Measurements from ENCODE around the gene CD81. TPM values are rescaled to one million over a fixed set of nuclear protein-coding genes. Genes with fewer than 3 reads are reported as not detected.

The CD81 gene
- total RNA-seq, 4 donors from 2014 or later = 110 to 265 (median 125) TPM

DNA sequence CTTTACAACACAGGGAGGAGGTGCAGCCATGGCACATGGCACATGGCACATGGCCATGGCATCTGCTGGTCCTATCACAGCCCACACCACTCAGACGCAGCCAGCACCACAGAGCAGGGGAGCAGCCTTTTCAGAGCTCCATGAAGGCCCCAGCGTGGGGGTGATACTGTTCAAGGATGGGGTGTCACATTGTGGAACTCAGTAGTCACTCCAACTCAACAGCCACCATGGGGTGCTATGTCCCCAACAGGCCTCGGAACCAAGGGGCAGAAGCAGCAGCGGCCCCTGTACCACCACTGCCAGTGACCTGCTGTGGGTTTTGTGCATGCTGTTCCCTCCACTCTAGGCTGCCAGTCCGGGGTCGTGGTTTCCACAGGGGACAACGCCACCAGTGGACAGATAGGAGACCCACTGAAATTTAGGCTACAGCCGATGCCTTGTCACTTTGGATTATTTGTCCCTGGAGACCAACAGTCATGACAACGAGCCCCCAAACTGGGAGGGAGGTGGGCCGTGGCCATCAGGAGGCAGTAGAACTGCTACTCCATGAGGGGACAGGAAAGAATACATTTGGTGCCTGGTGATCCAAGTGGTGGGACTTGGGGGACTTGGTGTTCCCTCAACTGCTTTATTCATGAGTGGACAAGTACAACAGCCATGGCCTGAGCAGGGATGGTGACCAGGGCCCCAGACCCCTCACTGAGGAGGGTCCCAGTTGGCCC lies 30.4 kb upstream of the CD81 start:
- intact Hi-C loops (cut with DNase I) = no loop called here
- Histone ChIP-seq H3K36me3 (no peaks in the 10 kb centered on the region), H3K4me3 (no peak overlapping the region), H3K27me3 (peaks cover 0 to 25% (median 0%) of the 10 kb centered on the region in 4 donors), H3K4me1 (no peaks in the 10 kb centered on the region), H3K9me3 (peaks cover 0 to 25% (median 12%) of the 10 kb centered on the region in 3 donors), H3K27ac (no peak overlapping the region)
- WGBS, 2 donors = 84% methylated on average over 4 of the region's 10 CpGs; no CpG with 5 or more reads in 1 of the 2 donors
- no peak for DNase-seq
- TF ChIP-seq POLR2A (IDR thresholded peaks at IDR 0.05) = no peak
- TF ChIP-seq, protein P1, sequence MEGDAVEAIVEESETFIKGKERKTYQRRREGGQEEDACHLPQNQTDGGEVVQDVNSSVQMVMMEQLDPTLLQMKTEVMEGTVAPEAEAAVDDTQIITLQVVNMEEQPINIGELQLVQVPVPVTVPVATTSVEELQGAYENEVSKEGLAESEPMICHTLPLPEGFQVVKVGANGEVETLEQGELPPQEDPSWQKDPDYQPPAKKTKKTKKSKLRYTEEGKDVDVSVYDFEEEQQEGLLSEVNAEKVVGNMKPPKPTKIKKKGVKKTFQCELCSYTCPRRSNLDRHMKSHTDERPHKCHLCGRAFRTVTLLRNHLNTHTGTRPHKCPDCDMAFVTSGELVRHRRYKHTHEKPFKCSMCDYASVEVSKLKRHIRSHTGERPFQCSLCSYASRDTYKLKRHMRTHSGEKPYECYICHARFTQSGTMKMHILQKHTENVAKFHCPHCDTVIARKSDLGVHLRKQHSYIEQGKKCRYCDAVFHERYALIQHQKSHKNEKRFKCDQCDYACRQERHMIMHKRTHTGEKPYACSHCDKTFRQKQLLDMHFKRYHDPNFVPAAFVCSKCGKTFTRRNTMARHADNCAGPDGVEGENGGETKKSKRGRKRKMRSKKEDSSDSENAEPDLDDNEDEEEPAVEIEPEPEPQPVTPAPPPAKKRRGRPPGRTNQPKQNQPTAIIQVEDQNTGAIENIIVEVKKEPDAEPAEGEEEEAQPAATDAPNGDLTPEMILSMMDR (IDR thresholded peaks at IDR 0.05) = no peak

DNA sequence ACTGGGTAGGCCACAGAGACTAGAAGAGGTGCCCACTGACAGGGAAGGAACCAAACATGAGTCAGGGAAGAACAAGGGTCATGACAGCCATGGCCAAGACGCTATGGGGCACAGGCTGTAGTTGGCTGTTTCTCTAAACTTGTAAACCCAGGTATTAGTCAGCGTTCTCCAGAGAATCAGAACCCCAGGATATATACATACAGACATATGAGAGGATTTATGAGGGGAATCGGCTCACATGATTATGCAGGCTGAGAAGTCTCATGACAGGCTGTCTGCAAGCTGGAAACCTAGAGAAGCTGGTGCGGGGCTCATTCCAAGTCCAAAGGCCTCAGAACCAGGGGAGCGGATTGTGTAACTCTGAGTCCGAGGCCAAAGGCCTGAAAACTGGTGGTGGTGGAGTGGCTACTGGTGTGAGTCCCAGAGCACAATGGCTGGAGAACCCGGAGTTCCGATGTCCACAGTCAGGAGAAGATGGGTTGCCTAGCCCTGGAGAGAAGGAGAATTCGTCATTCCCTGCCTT lies 29.7 kb upstream of the CD81 start:
- Histone ChIP-seq H3K27ac (no peak overlapping the region), H3K36me3 (no peaks in the 10 kb centered on the region), H3K27me3 (peaks cover 0 to 29% (median 0%) of the 10 kb centered on the region in 4 donors), H3K4me1 (no peaks in the 10 kb centered on the region), H3K9me3 (peaks cover 0 to 25% (median 12%) of the 10 kb centered on the region in 3 donors), H3K4me3 (no peak overlapping the region)
- DNase-seq = no peak
- 77 to 78% methylated on average over 9 of the region's 9 CpGs for WGBS, 2 donors
- intact Hi-C loops (cut with DNase I) = no loop called here
- TF ChIP-seq POLR2A (IDR thresholded peaks at IDR 0.05) = no peak
- TF ChIP-seq, protein P1 (IDR thresholded peaks at IDR 0.05) = no peak

DNA sequence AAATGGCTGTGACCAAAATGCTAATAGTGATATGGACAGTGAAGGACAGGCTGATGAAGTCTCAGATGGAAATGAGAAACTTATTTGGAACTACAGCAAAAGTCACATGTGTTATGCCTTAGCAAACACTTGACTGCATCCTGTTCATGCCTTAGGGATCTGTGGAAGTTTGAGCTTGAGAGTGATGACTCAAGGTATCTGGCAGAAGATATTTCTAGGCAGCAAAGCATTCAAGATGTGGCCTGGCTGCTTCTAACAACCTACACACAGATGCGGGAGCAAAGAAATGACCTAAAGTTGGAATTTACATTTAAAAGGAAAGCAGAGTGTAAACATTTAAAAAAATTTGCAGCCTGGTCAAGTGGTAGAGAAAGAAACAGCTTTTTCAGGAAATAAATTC lies 28.1 kb upstream of the CD81 start:
- Histone ChIP-seq H3K4me3 (no peak overlapping the region), H3K27ac (no peak overlapping the region), H3K9me3 (peaks cover 0 to 25% (median 12%) of the 10 kb centered on the region in 3 donors), H3K27me3 (peaks cover 0 to 36% (median 0%) of the 10 kb centered on the region in 4 donors), H3K4me1 (no peaks in the 10 kb centered on the region), H3K36me3 (no peaks in the 10 kb centered on the region)
- intact Hi-C loops (cut with DNase I) = no loop called here
- TF ChIP-seq POLR2A (IDR thresholded peaks at IDR 0.05) = no peak
- TF ChIP-seq, protein P1 (IDR thresholded peaks at IDR 0.05) = no peak
- 69 to 83% methylated on average over 1 of the region's 1 CpG for WGBS, 2 donors
- DNase-seq = no peak

DNA sequence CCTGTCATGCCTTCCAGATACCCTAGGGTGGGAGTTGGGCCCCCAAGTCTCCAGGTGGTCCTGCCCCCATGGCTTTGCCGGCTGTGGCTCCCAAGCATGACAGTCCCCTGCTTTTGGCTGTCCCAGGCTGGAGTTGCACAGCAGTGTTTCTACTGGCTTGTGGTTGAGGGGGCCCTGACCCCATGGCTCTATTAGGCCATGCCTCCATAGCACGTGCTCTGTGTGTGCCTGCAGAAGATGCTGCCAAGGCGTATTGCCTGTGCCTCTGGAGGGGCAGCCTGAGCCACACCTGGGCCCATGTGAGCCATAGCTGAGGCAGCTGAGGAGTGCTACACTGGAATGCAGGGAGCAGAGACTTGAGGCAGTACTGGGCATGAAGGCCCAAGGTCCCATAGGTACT lies 25.4 kb upstream of the CD81 start:
- H3K4me1 ChIP-seq = no peaks in the 10 kb centered on the region
- no peak overlapping the region for H3K4me3 ChIP-seq
- TF ChIP-seq, protein P1 (IDR thresholded peaks at IDR 0.05) = no peak
- no peak for TF ChIP-seq POLR2A (IDR thresholded peaks at IDR 0.05)
- 84 to 100% methylated on average over 1 to 3 of the region's 3 CpGs for WGBS, 2 donors
- intact Hi-C loops (cut with DNase I) = no loop called here
- H3K27me3 ChIP-seq = peaks cover 0 to 38% (median 0%) of the 10 kb centered on the region in 4 donors
- H3K27ac ChIP-seq = no peak overlapping the region
- no peaks in the 10 kb centered on the region for H3K36me3 ChIP-seq
- DNase-seq = no peak
- peaks cover 0 to 25% (median 12%) of the 10 kb centered on the region in 3 donors for H3K9me3 ChIP-seq

DNA sequence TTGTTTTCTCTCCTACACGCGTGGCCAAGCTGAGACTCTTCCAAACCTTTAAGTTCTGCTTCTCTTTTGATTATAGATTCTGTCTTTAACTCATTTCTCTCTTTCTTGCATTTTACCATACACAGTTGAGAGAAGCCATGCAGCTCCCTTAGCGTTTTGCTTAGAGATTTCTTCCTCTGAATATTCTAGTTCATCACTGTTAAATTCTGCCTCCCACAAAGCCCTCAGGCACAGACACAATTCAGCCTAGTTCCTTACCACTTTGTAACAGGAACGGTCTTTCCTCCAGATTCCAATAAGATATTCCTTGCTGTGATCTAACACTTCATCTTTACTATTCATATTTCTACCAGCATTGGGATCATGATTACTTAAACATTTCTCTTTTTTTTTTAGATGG lies 24.7 kb upstream of the CD81 start:
- no peaks in the 10 kb centered on the region for H3K4me1 ChIP-seq
- no peak for DNase-seq
- WGBS, 2 donors = 71 to 77% methylated on average over 4 of the region's 4 CpGs
- TF ChIP-seq, protein P1 (IDR thresholded peaks at IDR 0.05) = no peak
- no peak for TF ChIP-seq POLR2A (IDR thresholded peaks at IDR 0.05)
- no peak overlapping the region for H3K4me3 ChIP-seq
- peaks cover 0 to 25% (median 12%) of the 10 kb centered on the region in 3 donors for H3K9me3 ChIP-seq
- intact Hi-C loops (cut with DNase I) = no loop called here
- H3K27me3 ChIP-seq = peaks cover 0 to 35% (median 0%) of the 10 kb centered on the region in 4 donors
- H3K36me3 ChIP-seq = no peaks in the 10 kb centered on the region
- H3K27ac ChIP-seq = no peak overlapping the region
